Neural cell (in vitro differentiated cells): ENCODE data around the gene TMEM135.

ENCODE experiments used
- CTCF ChIP-seq: fragments of 450-650 bp; IDR thresholded peaks from 2 replicates; pipeline ENCODE4 v1.5.1; 2014; ENCODE audit warnings: antibody characterized with exemption, mild to moderate bottlenecking, moderate library complexity; ENCODE audit not compliant: poor library complexity, severe bottlenecking
- EP300 ChIP-seq: fragments of 450-650 bp; conservative IDR thresholded peaks from 2 replicates; pipeline ENCODE4 v1.6.1; 2014; ENCODE audit warnings: antibody characterized with exemption, mild to moderate bottlenecking, moderate library complexity; ENCODE audit not compliant: poor library complexity, severe bottlenecking
- EZH2 ChIP-seq: fragments of 200-600, 300-800 bp; shearing (Covaris generic), sonication (generic); IDR thresholded peaks from 2 replicates; pipeline ENCODE4 v1.6.1; 2014; ENCODE audit warnings: antibody characterized with exemption, low read length, borderline replicate concordance, mild to moderate bottlenecking; ENCODE audit not compliant: insufficient read depth, poor library complexity, severe bottlenecking
- TF ChIP-seq, protein P1 (sequence below): IDR thresholded peaks from 2 replicates; pipeline ENCODE4 v1.6.1; 2012; ENCODE audit warnings: borderline replicate concordance

GRCh38 chr11:86993031-86993430 lies 44.7 kb upstream of the TMEM135 start:
- TF ChIP-seq CTCF (no peak), EZH2 (no peak), EP300 (no peak)
- TF ChIP-seq, protein P1, sequence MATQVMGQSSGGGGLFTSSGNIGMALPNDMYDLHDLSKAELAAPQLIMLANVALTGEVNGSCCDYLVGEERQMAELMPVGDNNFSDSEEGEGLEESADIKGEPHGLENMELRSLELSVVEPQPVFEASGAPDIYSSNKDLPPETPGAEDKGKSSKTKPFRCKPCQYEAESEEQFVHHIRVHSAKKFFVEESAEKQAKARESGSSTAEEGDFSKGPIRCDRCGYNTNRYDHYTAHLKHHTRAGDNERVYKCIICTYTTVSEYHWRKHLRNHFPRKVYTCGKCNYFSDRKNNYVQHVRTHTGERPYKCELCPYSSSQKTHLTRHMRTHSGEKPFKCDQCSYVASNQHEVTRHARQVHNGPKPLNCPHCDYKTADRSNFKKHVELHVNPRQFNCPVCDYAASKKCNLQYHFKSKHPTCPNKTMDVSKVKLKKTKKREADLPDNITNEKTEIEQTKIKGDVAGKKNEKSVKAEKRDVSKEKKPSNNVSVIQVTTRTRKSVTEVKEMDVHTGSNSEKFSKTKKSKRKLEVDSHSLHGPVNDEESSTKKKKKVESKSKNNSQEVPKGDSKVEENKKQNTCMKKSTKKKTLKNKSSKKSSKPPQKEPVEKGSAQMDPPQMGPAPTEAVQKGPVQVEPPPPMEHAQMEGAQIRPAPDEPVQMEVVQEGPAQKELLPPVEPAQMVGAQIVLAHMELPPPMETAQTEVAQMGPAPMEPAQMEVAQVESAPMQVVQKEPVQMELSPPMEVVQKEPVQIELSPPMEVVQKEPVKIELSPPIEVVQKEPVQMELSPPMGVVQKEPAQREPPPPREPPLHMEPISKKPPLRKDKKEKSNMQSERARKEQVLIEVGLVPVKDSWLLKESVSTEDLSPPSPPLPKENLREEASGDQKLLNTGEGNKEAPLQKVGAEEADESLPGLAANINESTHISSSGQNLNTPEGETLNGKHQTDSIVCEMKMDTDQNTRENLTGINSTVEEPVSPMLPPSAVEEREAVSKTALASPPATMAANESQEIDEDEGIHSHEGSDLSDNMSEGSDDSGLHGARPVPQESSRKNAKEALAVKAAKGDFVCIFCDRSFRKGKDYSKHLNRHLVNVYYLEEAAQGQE, result no peak
